Trophoblast cell (in vitro differentiated cells and primary cell): ENCODE results near the gene FGD5.

Experiments used
- DNase-seq, 2 donors: peaks; one replicate each; pipeline ENCODE4 v3.0.0-alpha.2; 2016
- H2AFZ ChIP-seq: 2 replicates; pipeline ENCODE4 v1.6.1; 2013; ENCODE audit warnings: low read length, moderate library complexity, mild to moderate bottlenecking; ENCODE audit not compliant: insufficient read depth, poor library complexity
- H2AK5ac ChIP-seq: 2 replicates; pipeline ENCODE4 v1.6.1; 2013; ENCODE audit warnings: mild to moderate bottlenecking, low read length
- H2BK120ac ChIP-seq: 2 replicates; pipeline ENCODE4 v1.6.1; 2013; ENCODE audit warnings: low read length, mild to moderate bottlenecking, moderate library complexity; ENCODE audit not compliant: insufficient read depth, poor library complexity
- H2BK12ac ChIP-seq: 2 replicates; pipeline ENCODE4 v1.6.1; 2013; ENCODE audit warnings: mild to moderate bottlenecking, low read length, moderate library complexity
- H2BK5ac ChIP-seq: 2 replicates; pipeline ENCODE4 v1.6.1; 2013; ENCODE audit warnings: low read length, low read depth, moderate library complexity, mild to moderate bottlenecking; ENCODE audit not compliant: poor library complexity
- H3K14ac ChIP-seq: 2 replicates; pipeline ENCODE4 v1.6.1; 2013; ENCODE audit warnings: mild to moderate bottlenecking, low read length
- H3K18ac ChIP-seq: 2 replicates; pipeline ENCODE4 v1.6.1; 2013; ENCODE audit warnings: mild to moderate bottlenecking, low read length
- H3K23ac ChIP-seq: 2 replicates; pipeline ENCODE4 v1.6.1; 2013; ENCODE audit warnings: low read length
- H3K27ac ChIP-seq: 2 replicates; pipeline ENCODE4 v1.5.1; 2013; ENCODE audit warnings: low read depth, mild to moderate bottlenecking, inconsistent platforms, low read length, moderate library complexity
- H3K27me3 ChIP-seq: 2 replicates; pipeline ENCODE4 v1.6.1; 2013; ENCODE audit warnings: inconsistent platforms, mild to moderate bottlenecking, low read length, moderate library complexity; ENCODE audit not compliant: insufficient read depth
- H3K36me3 ChIP-seq, 2 experiments: 1 replicate in 1 of 2; 2 replicates in 1 of 2; pipeline ENCODE4 v1.6.1; 2013; ENCODE audit warnings: low read length in 2 of 2, mild to moderate bottlenecking in 2 of 2, moderate library complexity in 1 of 2; ENCODE audit not compliant: insufficient read depth in 2 of 2, control insufficient read depth in 1 of 2
- H3K4ac ChIP-seq: 2 replicates; pipeline ENCODE4 v1.6.1; 2013; ENCODE audit warnings: low read depth, mild to moderate bottlenecking, low read length, moderate library complexity
- H3K4me1 ChIP-seq, 2 experiments: 1 replicate in 1 of 2; 2 replicates in 1 of 2; pipeline ENCODE4 v1.6.1; 2013; ENCODE audit warnings: low read length in 2 of 2, mild to moderate bottlenecking in 2 of 2, moderate library complexity in 1 of 2; ENCODE audit not compliant: insufficient read depth in 2 of 2, control insufficient read depth in 1 of 2
- H3K4me2 ChIP-seq: 2 replicates; pipeline ENCODE4 v1.6.1; 2013; ENCODE audit warnings: inconsistent platforms, mild to moderate bottlenecking, low read length, moderate library complexity
- H3K4me3 ChIP-seq: 2 replicates; pipeline ENCODE4 v1.5.1; 2013; ENCODE audit warnings: mild to moderate bottlenecking, low read depth, low read length, inconsistent platforms
- H3K79me1 ChIP-seq: one replicate; pipeline ENCODE4 v1.6.1; 2013; ENCODE audit warnings: low read length
- H3K79me2 ChIP-seq: 2 replicates; pipeline ENCODE4 v1.6.1; 2013; ENCODE audit warnings: low read length, mild to moderate bottlenecking; ENCODE audit not compliant: control insufficient read depth, insufficient read depth, poor library complexity
- H3K9ac ChIP-seq: 2 replicates; pipeline ENCODE4 v1.6.1; 2013; ENCODE audit warnings: mild to moderate bottlenecking, low read length
- H3K9me3 ChIP-seq: 2 replicates; pipeline ENCODE4 v1.6.1; 2013; ENCODE audit warnings: low read depth, mild to moderate bottlenecking, control low read depth, inconsistent platforms, low read length; ENCODE audit not compliant: insufficient read depth
- H4K12ac ChIP-seq: 2 replicates; pipeline ENCODE4 v1.6.1; 2013; ENCODE audit warnings: low read depth, mild to moderate bottlenecking, low read length, moderate library complexity
- H4K8ac ChIP-seq: 2 replicates; pipeline ENCODE4 v1.6.1; 2013; ENCODE audit warnings: low read depth, mild to moderate bottlenecking, low read length, moderate library complexity
- H4K91ac ChIP-seq: one replicate; pipeline ENCODE4 v1.6.1; 2013; ENCODE audit warnings: low read depth, mild to moderate bottlenecking, low read length, moderate library complexity
- WGBS: extraction: QIAGEN DNeasy Blood & Tissue Kit; methylation state at CpG from one replicate; pipeline ENCODE4 v1.1.7; 2013; ENCODE audit warnings: missing lambda C conversion rate; ENCODE audit not compliant: insufficient read length, insufficient coverage; ENCODE audit errors: extremely low coverage; 5-methylcytosine and 5-hydroxymethylcytosine counted together

The FGD5 gene

DNA sequence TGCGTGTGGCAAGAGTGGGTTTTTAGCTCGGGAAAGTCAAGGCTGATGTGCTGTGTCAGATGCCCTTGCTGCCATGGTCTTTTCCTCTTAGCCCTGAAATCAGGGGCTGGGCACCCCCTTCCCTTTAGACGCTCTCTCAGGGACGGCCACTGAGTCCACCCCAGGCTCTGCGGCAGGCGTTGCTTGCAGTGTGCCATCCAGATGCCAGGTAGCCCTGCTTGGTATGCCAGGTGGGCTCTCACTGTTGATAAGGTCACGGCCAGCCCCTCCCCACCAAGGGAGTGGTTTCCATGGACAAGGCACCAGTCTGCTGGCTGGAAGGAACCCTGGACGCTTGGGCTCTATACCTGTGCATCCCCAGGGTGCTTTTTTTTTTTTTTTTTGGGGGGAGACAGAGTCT, 24.6 kb downstream of the FGD5 start:
- Histone ChIP-seq H4K8ac (no peak overlapping the region), H3K4ac (no peak overlapping the region), H3K27ac (no peak overlapping the region), H3K4me2 (no peak overlapping the region), H3K18ac (no peak overlapping the region), H4K91ac (no peak overlapping the region), H3K79me1 (peaks cover 5% of the 10 kb centered on the region), H3K9me3 (no peaks in the 10 kb centered on the region), H2BK12ac (no peak overlapping the region), H3K79me2 (peaks cover 2% of the 10 kb centered on the region), H3K27me3 (no peaks in the 10 kb centered on the region), H2AK5ac (no peak overlapping the region), H3K23ac (no peak overlapping the region), H3K9ac (no peak overlapping the region), H3K4me1 (peaks cover 9 to 16% of the 10 kb centered on the region in 2 experiments), H2BK120ac (no peak overlapping the region), H3K14ac (no peak overlapping the region), H3K36me3 (no peaks in the 10 kb centered on the region), H2BK5ac (no peak overlapping the region), H2AFZ (no peak overlapping the region), H3K4me3 (no peak overlapping the region), H4K12ac (no peak overlapping the region)
- no CpG with 5 or more reads among the region's 8 CpGs for WGBS
- DNase-seq: no peak

DNA sequence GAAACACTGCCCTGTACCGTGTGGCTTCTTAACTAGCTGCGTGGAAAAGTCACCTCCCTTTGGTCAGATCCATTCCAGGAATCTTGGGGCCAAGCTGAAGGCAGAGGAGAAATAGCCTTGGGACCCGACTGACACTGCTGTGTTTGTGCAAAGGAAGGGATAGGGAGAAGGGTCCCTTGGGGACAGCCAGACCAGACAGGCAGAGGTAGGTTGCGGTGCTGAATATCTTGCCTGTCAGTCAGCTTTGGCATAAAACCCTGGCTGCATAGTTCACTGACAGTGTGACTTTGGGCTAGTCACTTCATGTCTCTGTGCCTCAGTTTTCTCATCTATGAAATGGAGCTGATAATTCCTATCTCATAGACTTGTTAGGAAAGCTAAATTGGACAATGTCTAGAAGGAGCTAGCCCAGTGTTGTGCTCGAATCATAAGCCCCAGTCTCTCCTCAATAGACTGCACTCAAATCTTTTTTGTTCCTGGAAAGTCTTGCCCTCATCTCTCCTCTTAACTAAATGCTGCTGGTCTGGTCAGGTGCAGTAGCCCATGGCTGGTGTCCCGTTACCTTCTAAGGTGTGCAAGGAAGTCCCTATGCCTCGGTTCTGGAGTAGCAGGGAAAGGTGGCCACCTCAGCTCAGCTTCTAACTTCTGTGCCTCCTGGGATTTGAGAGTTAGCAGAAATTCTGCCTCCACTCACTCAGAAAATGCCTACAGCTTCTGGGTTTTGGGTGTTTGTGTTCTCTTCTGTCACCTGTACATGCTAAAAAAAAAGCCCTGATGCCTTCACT, 25.8 kb downstream of the FGD5 start:
- no peak overlapping the region for H2BK5ac ChIP-seq
- no peak overlapping the region for H2BK12ac ChIP-seq
- no peak overlapping the region for H3K14ac ChIP-seq
- H3K4me2 ChIP-seq: no peak overlapping the region
- H4K12ac ChIP-seq: no peak overlapping the region
- no peaks in the 10 kb centered on the region for H3K27me3 ChIP-seq
- H3K4me3 ChIP-seq: no peak overlapping the region
- H2AFZ ChIP-seq: no peak overlapping the region
- peaks cover 4% of the 10 kb centered on the region for H3K9me3 ChIP-seq
- H2BK120ac ChIP-seq: no peak overlapping the region
- H3K23ac ChIP-seq: no peak overlapping the region
- DNase-seq: no peak
- peaks cover 2% of the 10 kb centered on the region for H3K79me2 ChIP-seq
- H2AK5ac ChIP-seq: no peak overlapping the region
- WGBS: no CpG with 5 or more reads among the region's 7 CpGs
- no peak overlapping the region for H4K8ac ChIP-seq
- no peak overlapping the region for H3K18ac ChIP-seq
- no peak overlapping the region for H3K9ac ChIP-seq
- H3K4ac ChIP-seq: no peak overlapping the region
- no peak overlapping the region for H4K91ac ChIP-seq
- H3K79me1 ChIP-seq: peaks cover 5% of the 10 kb centered on the region
- no peaks in the 10 kb centered on the region for H3K36me3 ChIP-seq
- no peak overlapping the region for H3K27ac ChIP-seq
- peaks cover 10 to 12% of the 10 kb centered on the region in 2 experiments for H3K4me1 ChIP-seq

DNA sequence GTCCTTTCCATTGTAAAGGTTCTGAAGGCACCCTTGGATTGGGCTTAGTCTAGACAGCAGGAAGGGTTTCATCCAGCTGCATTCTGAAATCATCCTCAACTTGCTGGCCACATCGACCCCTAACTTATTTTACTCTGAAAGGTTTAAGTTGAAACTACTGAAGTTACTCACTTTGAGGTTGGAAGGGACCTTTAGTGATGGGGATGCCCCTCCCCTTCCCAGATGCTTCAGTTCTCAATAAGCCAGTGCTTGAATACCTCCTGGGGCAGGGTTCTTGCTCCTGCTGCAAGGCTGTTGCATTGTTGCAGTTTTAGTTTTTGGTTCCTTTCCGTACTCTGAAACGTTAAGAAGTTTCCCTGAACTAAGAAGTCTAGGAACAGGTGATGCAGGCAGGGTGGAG, 26.4 kb downstream of the FGD5 start:
- H2BK12ac ChIP-seq: no peak overlapping the region
- H3K79me2 ChIP-seq: peaks cover 2% of the 10 kb centered on the region
- no peaks in the 10 kb centered on the region for H3K27me3 ChIP-seq
- H3K18ac ChIP-seq: no peak overlapping the region
- H2AK5ac ChIP-seq: no peak overlapping the region
- H3K23ac ChIP-seq: no peak overlapping the region
- WGBS: no CpG with 5 or more reads among the region's 3 CpGs
- peaks cover 5% of the 10 kb centered on the region for H3K79me1 ChIP-seq
- no peak overlapping the region for H3K4me2 ChIP-seq
- H3K4me1 ChIP-seq: peaks cover 10 to 12% of the 10 kb centered on the region in 2 experiments
- H3K9me3 ChIP-seq: peaks cover 4% of the 10 kb centered on the region
- H3K4ac ChIP-seq: no peak overlapping the region
- H4K8ac ChIP-seq: no peak overlapping the region
- no peak overlapping the region for H2BK120ac ChIP-seq
- DNase-seq: no peak
- no peak overlapping the region for H3K9ac ChIP-seq
- no peak overlapping the region for H3K4me3 ChIP-seq
- no peak overlapping the region for H4K12ac ChIP-seq
- no peak overlapping the region for H3K14ac ChIP-seq
- H2BK5ac ChIP-seq: no peak overlapping the region
- H4K91ac ChIP-seq: no peak overlapping the region
- no peak overlapping the region for H2AFZ ChIP-seq
- no peaks in the 10 kb centered on the region for H3K36me3 ChIP-seq
- no peak overlapping the region for H3K27ac ChIP-seq

DNA sequence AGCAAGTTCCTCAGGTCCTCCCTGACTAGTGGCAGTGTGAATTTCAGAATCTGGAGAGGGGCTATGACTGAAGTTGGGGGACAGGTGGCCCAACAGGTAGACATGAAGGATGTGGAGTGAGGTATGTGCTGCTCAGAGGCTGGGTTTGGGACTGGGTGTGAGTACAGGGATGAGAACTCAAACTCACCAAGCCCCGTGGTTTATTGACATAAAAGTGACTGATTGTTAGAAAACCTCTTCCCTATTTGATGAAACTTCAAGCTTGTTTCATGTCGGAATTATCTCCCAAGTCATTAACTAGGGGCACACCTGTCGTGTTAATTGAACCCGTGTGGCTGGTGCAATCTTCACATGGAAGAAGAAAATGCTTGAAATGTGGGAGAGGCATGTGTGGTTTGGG, 27.1 kb downstream of the FGD5 start:
- H2BK12ac ChIP-seq: no peak overlapping the region
- H3K4me3 ChIP-seq: no peak overlapping the region
- peaks cover 10 to 12% of the 10 kb centered on the region in 2 experiments for H3K4me1 ChIP-seq
- H4K8ac ChIP-seq: no peak overlapping the region
- peaks cover 5% of the 10 kb centered on the region for H3K79me1 ChIP-seq
- no peak overlapping the region for H3K4ac ChIP-seq
- H2AFZ ChIP-seq: no peak overlapping the region
- peaks cover 4% of the 10 kb centered on the region for H3K9me3 ChIP-seq
- no peak overlapping the region for H2BK5ac ChIP-seq
- no peaks in the 10 kb centered on the region for H3K27me3 ChIP-seq
- H3K18ac ChIP-seq: no peak overlapping the region
- H3K4me2 ChIP-seq: no peak overlapping the region
- H3K9ac ChIP-seq: no peak overlapping the region
- no CpG with 5 or more reads among the region's 4 CpGs for WGBS
- no peaks in the 10 kb centered on the region for H3K36me3 ChIP-seq
- H3K14ac ChIP-seq: no peak overlapping the region
- peaks cover 2% of the 10 kb centered on the region for H3K79me2 ChIP-seq
- H4K91ac ChIP-seq: no peak overlapping the region
- no peak overlapping the region for H3K27ac ChIP-seq
- H3K23ac ChIP-seq: no peak overlapping the region
- no peak overlapping the region for H2BK120ac ChIP-seq
- no peak overlapping the region for H4K12ac ChIP-seq
- no peak for DNase-seq
- H2AK5ac ChIP-seq: no peak overlapping the region
